PC-3 (cell line): ENCODE data around the gene LMAN2L. TPM values are rescaled to one million over a fixed set of nuclear protein-coding genes. Genes with fewer than 3 reads are reported as not detected.

Experiments
- ATAC-seq: fragments of 200-7000 bp; cut with Tn5 transposase; 2 replicates; pipeline ENCODE4 v1.9.1; 2020; ENCODE audit warnings: mild to moderate bottlenecking, moderate library complexity
- BruUV-seq: library from RNA; stranded (reverse); fragments of 400-500 nt; replicated peaks from 2 replicates; lab custom pipeline; 2021; lab: Mats Ljungman, UMichigan
- CTCF ChIA-PET: fragments of 300-600 bp; sonication (Branson Sonifier 250); formaldehyde crosslinking; loops from one replicate; lab custom pipeline; 2022; ENCODE audit warnings: antibody characterized with exemption; lab: Charles Lee
- POLR2A ChIA-PET: fragments of 300-600 bp; sonication (Branson Sonifier 250); formaldehyde crosslinking; loops from one replicate; lab custom pipeline; 2022; ENCODE audit warnings: antibody characterized with exemption; ENCODE audit not compliant: unreplicated experiment; lab: Charles Lee
- DNase-seq: peaks from one replicate; pipeline ENCODE4 v3.0.0-alpha.2; 2015
- H2AFZ ChIP-seq: fragments of 300-600 bp; sonication (generic); 2 replicates; pipeline ENCODE4 v1.6.0; 2016; ENCODE audit warnings: antibody characterized with exemption, low read length
- H3F3A ChIP-seq: fragments of 300-600 bp; sonication (generic); one replicate; pipeline ENCODE4 v1.6.0; 2017; ENCODE audit warnings: antibody characterized with exemption, low read length, control low read depth, mild to moderate bottlenecking; ENCODE audit not compliant: unreplicated experiment
- H3K27ac ChIP-seq: fragments of 300-600 bp; sonication (generic); 2 replicates; pipeline ENCODE4 v1.5.1; 2016; ENCODE audit warnings: mild to moderate bottlenecking, low read length
- H3K27me3 ChIP-seq: fragments of 300-600 bp; sonication (generic); 2 replicates; pipeline ENCODE4 v1.6.1; 2016; ENCODE audit warnings: low read length, mixed read lengths
- H3K36me3 ChIP-seq: fragments of 300-600 bp; sonication (generic); 2 replicates; pipeline ENCODE4 v1.6.1; 2016; ENCODE audit warnings: low read depth, mixed run types, low read length, mixed read lengths
- H3K4me1 ChIP-seq: fragments of 300-600 bp; sonication (generic); 2 replicates; pipeline ENCODE4 v1.5.1; 2016; ENCODE audit warnings: low read length; ENCODE audit not compliant: insufficient read depth
- H3K4me2 ChIP-seq: fragments of 300-600 bp; sonication (generic); 2 replicates; pipeline ENCODE4 v1.6.0; 2016; ENCODE audit warnings: low read length
- H3K4me3 ChIP-seq: fragments of 300-600 bp; sonication (generic); 2 replicates; pipeline ENCODE4 v1.5.1; 2016; ENCODE audit warnings: mild to moderate bottlenecking, low read length, mixed read lengths
- H3K79me2 ChIP-seq: fragments of 300-600 bp; sonication (generic); 2 replicates; pipeline ENCODE4 v1.6.1; 2017; ENCODE audit warnings: low read length, mixed read lengths
- H3K9ac ChIP-seq: fragments of 300-600 bp; sonication (generic); 2 replicates; pipeline ENCODE4 v1.6.0; 2016; ENCODE audit warnings: mild to moderate bottlenecking, low read length
- H3K9me2 ChIP-seq: fragments of 300-600 bp; sonication (generic); replicated peaks from 2 replicates; pipeline ENCODE4 v1.6.1; 2016; ENCODE audit warnings: mixed run types, low read length, mixed read lengths
- H3K9me3 ChIP-seq: fragments of 300-600 bp; sonication (generic); 2 replicates; pipeline ENCODE4 v1.6.1; 2016; ENCODE audit warnings: low read length, mixed read lengths
- H4K20me1 ChIP-seq: fragments of 300-600 bp; sonication (generic); 2 replicates; pipeline ENCODE4 v1.6.1; 2016; ENCODE audit warnings: low read length, mixed read lengths
- EZH2 ChIP-seq: fragments of 300-600 bp; sonication (generic); IDR thresholded peaks from one replicate; pipeline ENCODE4 v1.6.1; 2017; ENCODE audit warnings: antibody characterized with exemption, mild to moderate bottlenecking, low read length; ENCODE audit not compliant: unreplicated experiment
- EZH2phosphoT487 ChIP-seq: fragments of 300-600 bp; sonication (generic); IDR thresholded peaks from 2 replicates; pipeline ENCODE4 v1.6.1; 2018; ENCODE audit warnings: mild to moderate bottlenecking, antibody characterized with exemption, low read length, borderline replicate concordance
- intact Hi-C: fragments of 100-400 bp; cut with micrococcal nuclease; formaldehyde crosslinking; loops from 2 replicates; pipeline ENCODE4 v1.9.0; 2023
- total RNA-seq: library from RNA; depleted of rRNA; stranded (reverse); fragments of >200 nt; gene quantifications from 2 replicates; pipeline ENCODE4 v1.2.3, GENCODE V29; 2014
- TF ChIP-seq, protein P1 (sequence below): fragments of 300-600 bp; sonication (generic); conservative IDR thresholded peaks from 2 replicates; pipeline ENCODE4 v1.5.1; 2017; ENCODE audit warnings: antibody characterized with exemption, low read depth, mild to moderate bottlenecking, low read length

LMAN2L gene
- total RNA-seq, 1 experiment from 2014 or later: 27.8 TPM

DNA sequence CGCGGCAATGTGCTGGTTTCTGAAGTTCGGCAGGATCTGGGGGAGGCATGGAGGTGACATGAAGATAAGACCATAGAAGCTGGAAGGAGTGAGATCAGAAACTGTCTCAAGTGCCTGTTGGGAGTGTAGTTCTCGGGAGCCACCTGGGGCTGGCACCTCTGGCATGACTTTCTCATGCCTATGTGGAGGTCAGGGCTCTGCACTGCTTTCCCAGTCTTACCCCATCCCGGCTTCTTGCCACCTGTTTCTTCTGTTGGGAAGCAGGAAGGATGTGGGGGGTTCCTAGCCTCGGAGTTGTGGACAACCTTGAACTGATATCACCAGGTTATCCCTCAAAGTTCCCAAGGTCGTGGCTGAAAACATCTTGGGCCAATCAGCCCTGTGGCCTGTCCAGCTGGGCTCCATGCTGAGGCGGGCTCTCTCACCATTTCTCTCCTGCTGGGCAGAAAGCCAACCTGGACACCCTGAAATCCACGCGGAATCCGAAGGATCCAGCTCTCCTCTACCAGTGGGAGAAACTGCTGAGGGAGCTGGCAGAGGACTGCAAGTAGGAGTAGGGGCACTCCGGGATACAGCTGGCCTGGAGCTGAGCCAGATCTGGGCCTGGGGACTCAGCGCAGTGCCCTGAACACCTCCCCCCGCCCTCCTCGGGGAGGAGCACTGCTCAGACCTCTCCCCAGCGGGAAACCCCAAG lies 54.8 kb downstream of the LMAN2L start:
- intact Hi-C loops: no loop called here
- ATAC-seq (no peak), DNase-seq (no peak)
- Histone ChIP-seq H3K27me3 (no peaks in the 10 kb centered on the region), H3K36me3 (no peaks in the 10 kb centered on the region), H4K20me1 (no peaks in the 10 kb centered on the region), H3K9me2 (no peaks in the 10 kb centered on the region), H3K4me2 (no peak overlapping the region), H3K27ac (no peak overlapping the region), H3K4me3 (no peak overlapping the region), H2AFZ (no peak overlapping the region), H3K9ac (no peak overlapping the region), H3K9me3 (no peaks in the 10 kb centered on the region), H3F3A (no peaks in the 10 kb centered on the region), H3K79me2 (no peaks in the 10 kb centered on the region), H3K4me1 (no peaks in the 10 kb centered on the region)
- ChIA-PET CTCF (no interaction called here), POLR2A (no interaction called here)
- no TSS peak for BruUV-seq
- TF ChIP-seq, protein P1, sequence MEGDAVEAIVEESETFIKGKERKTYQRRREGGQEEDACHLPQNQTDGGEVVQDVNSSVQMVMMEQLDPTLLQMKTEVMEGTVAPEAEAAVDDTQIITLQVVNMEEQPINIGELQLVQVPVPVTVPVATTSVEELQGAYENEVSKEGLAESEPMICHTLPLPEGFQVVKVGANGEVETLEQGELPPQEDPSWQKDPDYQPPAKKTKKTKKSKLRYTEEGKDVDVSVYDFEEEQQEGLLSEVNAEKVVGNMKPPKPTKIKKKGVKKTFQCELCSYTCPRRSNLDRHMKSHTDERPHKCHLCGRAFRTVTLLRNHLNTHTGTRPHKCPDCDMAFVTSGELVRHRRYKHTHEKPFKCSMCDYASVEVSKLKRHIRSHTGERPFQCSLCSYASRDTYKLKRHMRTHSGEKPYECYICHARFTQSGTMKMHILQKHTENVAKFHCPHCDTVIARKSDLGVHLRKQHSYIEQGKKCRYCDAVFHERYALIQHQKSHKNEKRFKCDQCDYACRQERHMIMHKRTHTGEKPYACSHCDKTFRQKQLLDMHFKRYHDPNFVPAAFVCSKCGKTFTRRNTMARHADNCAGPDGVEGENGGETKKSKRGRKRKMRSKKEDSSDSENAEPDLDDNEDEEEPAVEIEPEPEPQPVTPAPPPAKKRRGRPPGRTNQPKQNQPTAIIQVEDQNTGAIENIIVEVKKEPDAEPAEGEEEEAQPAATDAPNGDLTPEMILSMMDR: no peak
- no peak for TF ChIP-seq EZH2

DNA sequence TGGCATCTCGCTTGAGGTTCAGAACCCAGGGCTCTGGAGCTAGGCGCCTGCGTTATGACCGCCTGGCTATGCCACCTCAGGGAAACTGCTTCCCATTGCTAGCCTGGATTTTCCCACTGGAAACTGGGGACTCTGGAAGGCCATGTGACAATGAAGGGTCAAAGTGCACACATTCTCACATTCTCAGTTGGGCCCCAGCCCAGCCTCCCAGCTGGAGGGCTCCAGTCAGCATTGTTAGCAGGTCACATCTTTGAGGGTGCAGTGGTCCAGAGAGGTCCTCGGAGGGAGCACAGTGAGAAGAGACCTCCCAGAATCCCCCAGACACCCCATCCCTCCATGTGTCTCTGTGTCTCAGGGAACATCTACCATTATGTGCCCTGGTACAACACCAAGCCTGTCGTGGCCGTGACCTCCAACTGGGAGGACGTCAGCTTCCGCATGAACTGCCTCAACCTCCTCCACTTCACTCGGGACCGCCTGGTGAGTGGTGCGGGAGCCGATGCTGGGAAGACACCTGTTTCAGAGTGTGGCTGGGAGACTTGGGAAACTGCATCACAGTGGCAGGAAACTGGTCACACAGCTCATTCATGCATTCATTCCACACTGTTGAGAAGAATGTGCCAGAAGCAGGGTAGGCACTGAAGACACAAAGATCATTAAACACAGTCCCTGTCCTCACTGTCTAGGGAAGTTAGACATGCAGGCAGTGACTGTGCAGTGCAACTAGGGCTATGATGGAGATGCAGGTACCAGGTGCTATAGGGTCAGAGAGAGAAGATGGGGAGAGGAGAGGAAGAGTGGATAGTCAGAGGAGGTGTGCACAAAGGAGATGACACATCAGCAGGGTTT lies 55.7 kb downstream of the LMAN2L start:
- H2AFZ ChIP-seq: no peak overlapping the region
- no peaks in the 10 kb centered on the region for H3K9me2 ChIP-seq
- no peaks in the 10 kb centered on the region for H3K36me3 ChIP-seq
- H3K4me3 ChIP-seq: no peak overlapping the region
- intact Hi-C loops: no loop called here
- POLR2A ChIA-PET: no interaction called here
- no peaks in the 10 kb centered on the region for H4K20me1 ChIP-seq
- TF ChIP-seq EZH2: no peak
- TF ChIP-seq, protein P1: no peak
- TF ChIP-seq EZH2phosphoT487: no peak
- H3K9ac ChIP-seq: no peak overlapping the region
- CTCF ChIA-PET: no interaction called here
- no peaks in the 10 kb centered on the region for H3K79me2 ChIP-seq
- DNase-seq (no peak), ATAC-seq (no peak)
- H3K9me3 ChIP-seq: no peaks in the 10 kb centered on the region
- H3K4me2 ChIP-seq: no peak overlapping the region
- H3K4me1 ChIP-seq: no peaks in the 10 kb centered on the region
- no peaks in the 10 kb centered on the region for H3F3A ChIP-seq
- BruUV-seq: no TSS peak
- no peak overlapping the region for H3K27ac ChIP-seq
- no peaks in the 10 kb centered on the region for H3K27me3 ChIP-seq

DNA sequence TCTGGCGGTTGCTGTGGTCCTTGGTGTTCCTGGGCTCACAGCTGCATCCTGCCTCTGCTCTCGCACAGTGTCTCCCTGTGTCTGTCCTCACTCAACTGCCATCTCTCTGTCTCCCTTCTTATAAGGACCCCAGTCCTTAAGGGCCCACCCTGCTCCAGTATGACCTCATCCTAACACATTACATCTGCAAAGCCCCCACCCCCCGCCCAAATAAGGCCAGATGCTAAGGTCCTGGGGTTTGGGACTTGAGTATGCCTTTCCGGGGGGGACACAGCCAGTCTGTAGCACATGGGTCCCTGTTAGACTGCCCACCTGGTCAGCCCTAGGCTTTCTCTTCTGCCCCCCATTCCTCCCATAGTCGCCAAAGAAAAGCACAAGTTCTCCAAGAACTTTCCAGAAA lies 56.6 kb downstream of the LMAN2L start:
- Histone ChIP-seq H3K4me1 (no peaks in the 10 kb centered on the region), H3K36me3 (no peaks in the 10 kb centered on the region), H3K4me2 (no peak overlapping the region), H3K27me3 (no peaks in the 10 kb centered on the region), H3K9me3 (no peaks in the 10 kb centered on the region), H3K79me2 (no peaks in the 10 kb centered on the region), H4K20me1 (no peaks in the 10 kb centered on the region), H2AFZ (no peak overlapping the region), H3K9me2 (no peaks in the 10 kb centered on the region), H3K4me3 (no peak overlapping the region), H3K27ac (no peak overlapping the region), H3K9ac (no peak overlapping the region), H3F3A (no peaks in the 10 kb centered on the region)
- BruUV-seq: no TSS peak
- DNase-seq (no peak), ATAC-seq (no peak)
- TF ChIP-seq, protein P1: no peak
- TF ChIP-seq EZH2phosphoT487 (no peak), EZH2 (no peak)
- CTCF ChIA-PET: no interaction called here
- intact Hi-C loops: no loop called here
- POLR2A ChIA-PET: no interaction called here
